K562 (cell line): ENCODE results near the gene PRSS38. TPM values are rescaled to one million over a fixed set of nuclear protein-coding genes. Genes with fewer than 3 reads are reported as not detected.
"Not testable (repeated sequence)": the region's sequence is repeated elsewhere in the genome, so short reads cannot be mapped to it uniquely, and the experiment has no call there.

Experiments
- ATAC-seq: fragments of 200-7000 bp; cut with Tn5 transposase; 3 replicates; pipeline ENCODE4 v1.9.1; 2020; ENCODE audit warnings: moderate library complexity
- BruUV-seq: library from RNA; stranded (reverse); fragments of 400-500 nt; replicated peaks from 2 replicates; lab custom pipeline; 2021; lab: Mats Ljungman, UMichigan
- CTCF ChIA-PET: fragments of 300-600 bp; formaldehyde crosslinking; extraction: SDS; loops from one replicate; lab custom pipeline; 2021; ENCODE audit warnings: low intra/inter-chr PET ratio; lab: Yijun Ruan, JAX
- POLR2A ChIA-PET: fragments of 300-600, 350-650 bp; sonication (Branson Sonifier 250); formaldehyde crosslinking; extraction: SDS; loops from one replicate; lab custom pipeline; 2021; ENCODE audit warnings: antibody characterized with exemption, inconsistent platforms; lab: Yijun Ruan, JAX
- DNase-seq, 4 experiments: peaks; one replicate each; pipeline versions ENCODE4 v3.0.0 to v3.0.0-alpha.2; 2011 to 2018; ENCODE audit warnings: low spot score in 3 of 4, mixed read lengths in 3 of 4; ENCODE audit errors: extremely low read depth in 1 of 4
- FAIRE-seq: peaks from 2 replicates; lab custom pipeline; 2011; peaks lifted over from hg19 to GRCh38; lab: Jason Lieb, UNC
- H2AFZ ChIP-seq: 2 replicates; pipeline ENCODE4 v1.6.0; 2011; ENCODE audit warnings: low read depth, low read length, control low read depth, inconsistent platforms
- H3K27ac ChIP-seq: fragments of 200-600 bp; 3 replicates; pipeline ENCODE4 v1.8.0; 2011; ENCODE audit warnings: low read depth, mild to moderate bottlenecking, control low read depth, inconsistent platforms, low read length, moderate library complexity, mixed read lengths; ENCODE audit errors: extremely low read depth
- H3K27me3 ChIP-seq, 2 experiments: fragments of 300-600 bp in 1 of 2; 2 replicates in 1 of 2; 3 replicates in 1 of 2; pipeline versions ENCODE4 v1.6.0 to v1.8.0; 2011; ENCODE audit warnings: inconsistent platforms in 2 of 2, low read length in 2 of 2, mild to moderate bottlenecking in 1 of 2, mixed read lengths in 1 of 2, moderate library complexity in 1 of 2; ENCODE audit not compliant: control insufficient read depth in 2 of 2, insufficient read depth in 2 of 2
- H3K36me3 ChIP-seq: fragments of 300-600 bp; 3 replicates; pipeline ENCODE4 v1.8.0; 2011; ENCODE audit warnings: mild to moderate bottlenecking, low read length, inconsistent platforms; ENCODE audit not compliant: control insufficient read depth, insufficient read depth
- H3K4me1 ChIP-seq, 2 experiments: fragments of 200-600 bp in 1 of 2; replicated peaks in 1 of 2; 2 replicates in 1 of 2; 3 replicates in 1 of 2; pipeline versions ENCODE4 v1.5.1 to v1.8.0; 2011; ENCODE audit warnings: inconsistent platforms in 2 of 2, low read length in 2 of 2, mild to moderate bottlenecking in 1 of 2, mixed read lengths in 1 of 2, moderate library complexity in 1 of 2; ENCODE audit not compliant: control insufficient read depth in 2 of 2, insufficient read depth in 2 of 2
- H3K4me2 ChIP-seq: 2 replicates; pipeline ENCODE4 v1.6.1; 2011; ENCODE audit warnings: low read length, control low read depth, inconsistent platforms, mixed read lengths; ENCODE audit not compliant: insufficient read depth
- H3K4me3 ChIP-seq: fragments of 200-600 bp; sonication (generic), shearing (Covaris generic); 2 replicates; pipeline ENCODE4 v1.5.1; 2016; ENCODE audit warnings: control low read depth, inconsistent platforms
- H3K79me2 ChIP-seq: fragments of 200-600 bp; 3 replicates; pipeline ENCODE4 v1.8.0; 2011; ENCODE audit warnings: low read length, inconsistent platforms; ENCODE audit not compliant: control insufficient read depth, insufficient read depth
- H3K9ac ChIP-seq, 2 experiments: 2 replicates each; pipeline versions ENCODE4 v1.6.0 to v1.6.1; 2011; ENCODE audit warnings: low read depth in 2 of 2, low read length in 2 of 2, control low read depth in 1 of 2, inconsistent platforms in 1 of 2, mild to moderate bottlenecking in 1 of 2, mixed read lengths in 1 of 2; ENCODE audit not compliant: insufficient read depth in 1 of 2
- H3K9me1 ChIP-seq: one replicate; pipeline ENCODE4 v1.6.0; 2011; ENCODE audit warnings: inconsistent platforms, mild to moderate bottlenecking, low read length, moderate library complexity; ENCODE audit not compliant: control insufficient read depth, insufficient read depth
- H3K9me3 ChIP-seq: replicated peaks from 2 replicates; pipeline ENCODE4 v1.5.1; 2011; ENCODE audit warnings: low read depth, low read length, inconsistent platforms; ENCODE audit not compliant: control insufficient read depth, insufficient read depth
- H4K20me1 ChIP-seq: replicated peaks from 2 replicates; pipeline ENCODE4 v1.6.1; 2011; ENCODE audit warnings: low read length, inconsistent platforms, mixed read lengths; ENCODE audit not compliant: control insufficient read depth, insufficient read depth
- BCOR ChIP-seq: fragments of 450-650 bp; IDR thresholded peaks from 2 replicates; pipeline ENCODE4 v1.6.1; 2016
- ZNF146 ChIP-seq: IDR thresholded peaks from one replicate; pipeline ENCODE4 v1.6.1; 2018; ENCODE audit warnings: missing compliant biosample characterization; ENCODE audit not compliant: unreplicated experiment
- ZNF316 ChIP-seq: fragments of 450-650 bp; IDR thresholded peaks from 2 replicates; pipeline ENCODE4 v1.6.1; 2016
- WGBS: fragments of 100-300 bp; shearing (Covaris generic); methylation state at CpG from one replicate; pipeline ENCODE4 v1.1.6; 2016; ENCODE audit warnings: low coverage, mixed read lengths; ENCODE audit not compliant: insufficient coverage; ENCODE audit errors: missing lambda C conversion rate; 5-methylcytosine and 5-hydroxymethylcytosine counted together
- in situ Hi-C: fragments of 300-500 bp; cut with MboI; formaldehyde crosslinking; loops from 4 replicates; pipeline ENCODE4 v1.15.0; 2018; ENCODE audit warnings: inconsistent platforms, mixed read lengths
- intact Hi-C: fragments of 100-400 bp; cut with micrococcal nuclease; formaldehyde crosslinking; loops from 2 replicates; pipeline ENCODE4 v1.14.2; 2022
- polyA plus RNA-seq, 8 experiments: library from polyadenylated mRNA; depleted of rRNA in 4 of 8; stranded (reverse) in 5 of 8; unstranded in 3 of 8; fragments of >200 nt; fragmentation: Nextera tagmentation in 2 of 8; fragmentation: Illumina TruSeq in 1 of 8; extraction: Ambion mirVana in 2 of 8; extraction: Trizol in 1 of 8; gene quantifications; 2 replicates each; pipeline versions ENCODE4 v1.2.1 to v1.2.3, GENCODE V29; 2011 to 2014; ENCODE audit warnings: inconsistent platforms in 1 of 8, missing spikeins in 1 of 8
- total RNA-seq, 7 experiments: library from RNA; depleted of rRNA in 6 of 7; stranded (reverse); fragments of >200 nt in 6 of 7; fragmentation: Illumina TruSeq in 2 of 7; extraction: Trizol in 2 of 7; gene quantifications; 2 replicates each; pipeline versions ENCODE4 v1.2.1 to v1.2.3, GENCODE V29; 2011 to 2021; ENCODE audit warnings: low replicate concordance in 1 of 7

PRSS38 gene
- total and polyA plus RNA-seq, 9 of the 15 experiments (the other 6 are each of a cell fraction or from before 2014, with no cell fraction given): 0.09 to 0.14 TPM; not detected in 7

DNA sequence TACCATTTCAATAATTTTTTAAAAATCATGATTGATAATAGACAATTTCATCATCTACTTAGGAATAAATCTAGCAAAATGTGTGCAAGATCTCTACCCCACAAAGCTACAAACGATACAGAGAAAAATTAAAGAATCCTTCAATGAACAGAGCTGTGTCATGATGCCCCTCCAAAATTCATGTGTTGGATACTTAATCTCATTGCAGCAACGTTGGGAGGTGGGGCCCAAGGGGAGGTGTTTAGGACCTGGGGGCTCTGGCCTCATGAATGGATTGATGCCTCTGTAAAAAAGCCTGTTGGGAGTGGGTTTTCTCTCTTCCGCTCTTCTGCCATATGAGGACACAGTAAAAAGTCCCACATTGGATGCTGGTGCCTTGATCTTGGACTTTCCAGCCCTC, 54.9 kb downstream of the PRSS38 start (continued):
- TF ChIP-seq ZNF316: no peak

DNA sequence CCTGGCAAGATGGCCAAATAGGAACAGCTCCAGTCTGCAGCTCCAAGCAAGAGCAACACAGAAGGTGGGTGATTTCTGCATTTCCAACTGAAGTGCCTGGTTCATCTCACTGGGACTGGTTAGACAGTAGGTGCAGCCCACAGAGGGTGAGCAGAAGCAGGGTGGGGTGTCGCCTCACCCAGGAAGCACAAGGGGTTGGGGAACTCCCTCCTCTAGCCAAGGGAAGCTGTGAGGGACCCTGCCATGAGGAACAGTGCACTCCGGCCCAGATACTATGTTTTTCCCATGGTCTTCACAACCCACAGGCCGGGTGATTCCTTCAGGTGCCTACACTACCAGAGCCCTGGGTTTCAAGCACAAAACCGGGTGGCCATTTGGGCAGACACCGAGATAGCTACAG, 56.4 kb downstream of the PRSS38 start:
- POLR2A ChIA-PET: interaction anchor here (1.5 kb wide), 1 partner anchor 8 kb away, joined by 3 read pairs; no protein-coding TSS in a partner anchor
- DNase-seq, intact Hi-C loops, H3K4me2 ChIP-seq, H3K79me2 ChIP-seq, H3K36me3 ChIP-seq, CTCF ChIA-PET, H2AFZ ChIP-seq, H3K4me3 ChIP-seq, H4K20me1 ChIP-seq, H3K9ac ChIP-seq, H3K9me1 ChIP-seq, H3K27ac ChIP-seq, H3K4me1 ChIP-seq, in situ Hi-C loops, ATAC-seq, BruUV-seq, FAIRE-seq, H3K9me3 ChIP-seq: not testable (repeated sequence)
- WGBS: 3% methylated on average over 5 of the region's 5 CpGs
- peaks cover 5 to 14% of the 10 kb centered on the region in 2 experiments for H3K27me3 ChIP-seq

DNA sequence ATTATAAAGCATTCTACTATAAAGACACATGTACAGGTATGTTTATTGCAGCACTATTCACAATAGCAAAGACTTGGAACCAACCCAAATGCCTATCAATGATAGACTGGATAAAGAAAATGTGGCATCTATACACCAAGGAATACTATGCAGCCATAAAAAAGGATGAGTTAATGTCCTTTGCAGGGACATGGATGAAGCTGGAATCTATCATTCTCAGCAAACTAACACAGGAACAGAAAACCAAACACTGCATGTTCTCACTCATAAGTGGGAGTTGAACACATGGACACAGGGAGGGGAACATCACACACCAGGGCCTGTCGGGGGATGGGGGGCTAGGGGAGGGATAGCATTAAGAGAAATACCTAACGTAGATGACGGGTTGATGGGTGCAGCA, 62.3 kb downstream of the PRSS38 start:
- DNase-seq, H3K4me3 ChIP-seq, H3K4me1 ChIP-seq, H2AFZ ChIP-seq, H3K9ac ChIP-seq, H3K79me2 ChIP-seq, in situ Hi-C loops, intact Hi-C loops, CTCF ChIA-PET, ATAC-seq, H3K27ac ChIP-seq, H3K9me1 ChIP-seq, FAIRE-seq, H3K27me3 ChIP-seq, POLR2A ChIA-PET, H3K36me3 ChIP-seq, H3K9me3 ChIP-seq, H4K20me1 ChIP-seq, H3K4me2 ChIP-seq, BruUV-seq: not testable (repeated sequence)
- WGBS: 0% methylated on average over 2 of the region's 3 CpGs
- TF ChIP-seq ZNF146 (peak; percentile 84), BCOR (0 out of 2 replicates have a peak, but pooled peaks have one; percentile 12)
